ENCODE results near the gene CYP4F2. TPM values are rescaled to one million over a fixed set of nuclear protein-coding genes. Genes with fewer than 3 reads are reported as not detected.

CYP4F2 gene
- total and polyA plus RNA-seq, 2 of the 8 experiments (the other 6 are each of a cell fraction or from before 2014, with no cell fraction given): not detected

- no peak overlapping the region for H4K8ac ChIP-seq (ENCODE audit: extremely low read depth, insufficient read depth, low read length)
- no peak overlapping the region for H3K27ac ChIP-seq (ENCODE audit: low read depth, low read length)
- no peak overlapping the region for H2BK20ac ChIP-seq (ENCODE audit: low read length)
- no peak overlapping the region for H4K91ac ChIP-seq (replicated peaks; ENCODE audit: insufficient read length, low read length)
- H2BK5ac ChIP-seq (ENCODE audit: low read depth, low read length): no peak overlapping the region
- no peak overlapping the region for H3K14ac ChIP-seq (ENCODE audit: insufficient read length)
- no peak overlapping the region for H3K56ac ChIP-seq (replicated peaks; ENCODE audit: insufficient read length, low read depth, low read length)
- H2AK5ac ChIP-seq (ENCODE audit: low read depth, low read length): no peak overlapping the region
- no peaks in the 10 kb centered on the region for H3K79me2 ChIP-seq (ENCODE audit: control insufficient read depth in 1 of 2, insufficient read depth in 2 of 2, low read length in 2 of 2)
- no peak for DNase-seq (ENCODE audit: low read depth in 1 of 2, low spot score in 2 of 2)
- ChIA-PET POLR2A (ENCODE audit: partially characterized antibody) (no interaction called here), CTCF (ENCODE audit: partially characterized antibody) (no interaction called here)
- H2BK15ac ChIP-seq (ENCODE audit: low read length): no peak overlapping the region
- H2AFZ ChIP-seq (ENCODE audit: low read length): no peak overlapping the region
- H3K27me3 ChIP-seq (replicated peaks in 1 of 4; ENCODE audit: control insufficient read depth in 3 of 4, extremely low read depth in 1 of 4, insufficient read depth in 3 of 4, low read length in 3 of 4): no peaks in the 10 kb centered on the region
- H3K18ac ChIP-seq (ENCODE audit: extremely low read depth, low read length): no peak overlapping the region
- no peak overlapping the region for H3K4ac ChIP-seq (replicated peaks; ENCODE audit: insufficient read length, low read depth, low read length)
- FAIRE-seq: no peak
- peaks cover 41 to 71% of the 10 kb centered on the region in 2 experiments for H3K9me3 ChIP-seq (ENCODE audit: insufficient read depth in 2 of 2, low read depth in 1 of 2, low read length in 1 of 2)
- H3K9ac ChIP-seq (replicated peaks in 1 of 4; ENCODE audit: extremely low read depth in 1 of 4, low read depth in 3 of 4, low read length in 3 of 4): no peak overlapping the region
- no peak overlapping the region for H3K4me2 ChIP-seq (ENCODE audit: insufficient read depth in 1 of 2, low read depth in 2 of 2, low read length in 2 of 2)
- H2BK120ac ChIP-seq (replicated peaks; ENCODE audit: low read depth, low read length): no peak overlapping the region
- no peak overlapping the region for H3K23ac ChIP-seq (ENCODE audit: insufficient read length)
- WGBS, 2 experiments (ENCODE audit: extremely low coverage in 1 of 2, insufficient coverage in 1 of 2, insufficient read length in 1 of 2, insufficient replicate concordance in 2 of 2, low coverage in 1 of 2, low lambda C conversion rate in 2 of 2, missing lambda C conversion rate in 1 of 2): 62% methylated on average over 5 of the region's 5 CpGs; no CpG with 5 or more reads in 1 of the 2 experiments
- H2BK12ac ChIP-seq (ENCODE audit: low read depth, low read length): no peak overlapping the region
- no peak overlapping the region for H3K4me3 ChIP-seq (ENCODE audit: extremely low read depth in 1 of 4, insufficient read depth in 2 of 4, low read depth in 3 of 4, low read length in 4 of 4)
- H3K4me1 ChIP-seq (replicated peaks in 1 of 4; ENCODE audit: control insufficient read depth in 3 of 4, insufficient read depth in 4 of 4, low read length in 3 of 4): no peaks in the 10 kb centered on the region
- H4K20me1 ChIP-seq (replicated peaks in 1 of 2; ENCODE audit: control insufficient read depth in 1 of 2, insufficient read depth in 2 of 2, low read length in 2 of 2): no peaks in the 10 kb centered on the region
- no peaks in the 10 kb centered on the region for H3K23me2 ChIP-seq (ENCODE audit: low read depth, low read length)
- no peak overlapping the region for H4K5ac ChIP-seq (ENCODE audit: insufficient read length, low read depth, low read length)
- no peaks in the 10 kb centered on the region for H3K79me1 ChIP-seq (ENCODE audit: low read depth, low read length)
- no peaks in the 10 kb centered on the region for H3K36me3 ChIP-seq (ENCODE audit: control insufficient read depth in 2 of 4, insufficient read depth in 4 of 4, low read length in 3 of 4)
- TF ChIP-seq JUN (IDR thresholded peaks at IDR 0.05; ENCODE audit: low read depth, low read length) (no peak), SP2 (IDR thresholded peaks at IDR 0.05; ENCODE audit: low read length) (no peak), SIRT6 (IDR thresholded peaks at IDR 0.05; ENCODE audit: low read length) (no peak), MAFK (IDR thresholded peaks at IDR 0.05; ENCODE audit: low read depth, low read length) (no peak), ATF2 (IDR thresholded peaks at IDR 0.05; ENCODE audit: low read length) (no peak), SIX5 (IDR thresholded peaks at IDR 0.05; ENCODE audit: low read depth, low read length) (no peak), CREB1 (IDR thresholded peaks at IDR 0.05) (no peak), BCL11A (IDR thresholded peaks at IDR 0.05; ENCODE audit: low read depth in 2 of 2, low read length in 2 of 2) (no peak), SRF (IDR thresholded peaks at IDR 0.05; ENCODE audit: low read depth, low read length) (no peak), CEBPB (IDR thresholded peaks at IDR 0.05; ENCODE audit: low read depth, low read length) (no peak), RAD21 (IDR thresholded peaks at IDR 0.05 in 1 of 2, conservative IDR thresholded peaks at IDR 0.05 in 1 of 2; ENCODE audit: low read depth in 2 of 2, low read length in 2 of 2) (no peak)
- TF ChIP-seq, protein P1, sequence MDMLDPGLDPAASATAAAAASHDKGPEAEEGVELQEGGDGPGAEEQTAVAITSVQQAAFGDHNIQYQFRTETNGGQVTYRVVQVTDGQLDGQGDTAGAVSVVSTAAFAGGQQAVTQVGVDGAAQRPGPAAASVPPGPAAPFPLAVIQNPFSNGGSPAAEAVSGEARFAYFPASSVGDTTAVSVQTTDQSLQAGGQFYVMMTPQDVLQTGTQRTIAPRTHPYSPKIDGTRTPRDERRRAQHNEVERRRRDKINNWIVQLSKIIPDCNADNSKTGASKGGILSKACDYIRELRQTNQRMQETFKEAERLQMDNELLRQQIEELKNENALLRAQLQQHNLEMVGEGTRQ (IDR thresholded peaks at IDR 0.05; ENCODE audit: low read length): no peak
Measured at GRCh38 chr19:15843203-15843893, 54.5 kb downstream of the CYP4F2 start.

All from H1 (cell line).